Calu3 (cell line): Measurements from ENCODE around the gene BIN1. TPM values are rescaled to one million over a fixed set of nuclear protein-coding genes. Genes with fewer than 3 reads are reported as not detected.

Source experiments
- BruUV-seq: library from RNA; stranded (reverse); fragments of 400-500 nt; replicated peaks from 2 replicates; lab custom pipeline; 2021; lab: Mats Ljungman, UMichigan
- CTCF ChIA-PET: fragments of 300-600 bp; sonication (Branson Sonifier 250); formaldehyde crosslinking; loops from one replicate; lab custom pipeline; 2022; ENCODE audit warnings: antibody characterized with exemption; lab: Charles Lee
- DNase-seq: peaks from one replicate; pipeline ENCODE4 v3.0.0; 2022
- H3K27ac Mint-ChIP-seq: one replicate; pipeline ENCODE4 v1.8.0; 2022; ENCODE audit warnings: mixed read lengths; ENCODE audit not compliant: unreplicated experiment
- H3K27me3 Mint-ChIP-seq: one replicate; pipeline ENCODE4 v1.8.0; 2022; ENCODE audit warnings: mixed read lengths; ENCODE audit not compliant: unreplicated experiment
- H3K36me3 Mint-ChIP-seq: one replicate; pipeline ENCODE4 v1.8.0; 2022; ENCODE audit warnings: mild to moderate bottlenecking, moderate library complexity, mixed read lengths; ENCODE audit not compliant: insufficient read depth, unreplicated experiment
- H3K4me1 Mint-ChIP-seq: one replicate; pipeline ENCODE4 v1.8.0; 2022; ENCODE audit warnings: mild to moderate bottlenecking, low read depth, mixed read lengths; ENCODE audit not compliant: unreplicated experiment
- H3K4me3 Mint-ChIP-seq: one replicate; pipeline ENCODE4 v1.8.0; 2022; ENCODE audit warnings: mild to moderate bottlenecking, low read depth, moderate library complexity, mixed read lengths; ENCODE audit not compliant: unreplicated experiment
- H3K9me3 Mint-ChIP-seq: one replicate; pipeline ENCODE4 v1.8.0; 2022; ENCODE audit warnings: low read depth, mixed read lengths; ENCODE audit not compliant: unreplicated experiment
- intact Hi-C: fragments of 100-400 bp; cut with micrococcal nuclease; formaldehyde crosslinking; loops from one replicate; pipeline ENCODE4 v1.10.0; 2022; ENCODE audit not compliant: unreplicated experiment
- total RNA-seq: library from RNA; stranded (reverse); gene quantifications from 2 replicates; pipeline ENCODE4 v1.2.3, GENCODE V29; 2022
- TF ChIP-seq, protein P1 (sequence below): fragments of 200-600 bp; IDR thresholded peaks from one replicate; pipeline ENCODE4 v1.8.0; 2022; ENCODE audit warnings: antibody characterized with exemption; ENCODE audit not compliant: unreplicated experiment

Gene BIN1
- total RNA-seq, 1 experiment from 2014 or later: 52.8 TPM

DNA sequence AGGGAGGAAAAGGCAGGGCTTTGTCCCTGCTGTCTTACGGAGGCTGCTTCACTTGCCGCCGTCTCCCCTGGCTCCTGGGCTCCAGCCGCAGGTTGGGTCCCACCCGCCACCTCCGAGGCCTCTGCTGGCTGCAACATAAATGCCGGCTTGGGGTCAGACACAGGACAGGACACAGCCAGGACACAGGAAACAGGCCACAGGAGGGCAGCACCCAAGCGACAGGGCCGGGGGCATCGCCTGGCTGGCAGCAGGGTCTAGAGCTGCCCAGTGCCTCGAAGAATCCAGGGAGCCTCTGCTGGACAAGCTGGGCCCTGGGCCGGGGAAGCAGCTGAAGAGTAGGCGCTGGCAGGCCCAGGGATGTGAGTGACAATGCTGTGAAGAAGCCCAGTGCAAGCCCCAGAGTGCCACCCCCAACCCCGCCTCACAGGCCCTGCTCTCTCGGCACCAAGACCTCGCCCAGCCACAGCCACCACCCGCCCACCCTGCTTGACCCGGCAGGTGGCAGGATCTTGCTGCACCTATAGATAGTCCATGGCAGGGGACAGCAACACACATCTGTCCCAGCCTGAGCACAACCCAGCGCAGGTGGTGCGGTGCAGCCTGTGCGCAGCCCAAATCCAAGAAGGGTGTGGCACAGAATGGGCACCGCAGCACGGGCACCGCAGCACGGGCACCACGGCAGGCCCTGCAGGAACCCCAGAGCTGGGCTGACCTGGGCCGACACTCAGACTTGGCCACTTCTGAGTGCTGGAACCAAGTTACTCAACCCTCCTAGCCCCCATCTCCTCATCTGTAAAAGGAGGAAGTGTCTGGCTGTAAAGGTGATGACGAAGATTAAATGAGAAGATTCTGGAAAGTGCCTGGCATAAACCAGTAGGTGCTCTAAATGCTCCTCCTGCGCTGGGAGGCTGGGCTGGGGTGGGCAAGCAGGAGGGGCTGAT, 55.6 kb downstream of the BIN1 start:
- CTCF ChIA-PET: no interaction called here
- peaks cover 21% of the 10 kb centered on the region for H3K4me1 Mint-ChIP-seq
- no peak for DNase-seq
- TF ChIP-seq, protein P1, sequence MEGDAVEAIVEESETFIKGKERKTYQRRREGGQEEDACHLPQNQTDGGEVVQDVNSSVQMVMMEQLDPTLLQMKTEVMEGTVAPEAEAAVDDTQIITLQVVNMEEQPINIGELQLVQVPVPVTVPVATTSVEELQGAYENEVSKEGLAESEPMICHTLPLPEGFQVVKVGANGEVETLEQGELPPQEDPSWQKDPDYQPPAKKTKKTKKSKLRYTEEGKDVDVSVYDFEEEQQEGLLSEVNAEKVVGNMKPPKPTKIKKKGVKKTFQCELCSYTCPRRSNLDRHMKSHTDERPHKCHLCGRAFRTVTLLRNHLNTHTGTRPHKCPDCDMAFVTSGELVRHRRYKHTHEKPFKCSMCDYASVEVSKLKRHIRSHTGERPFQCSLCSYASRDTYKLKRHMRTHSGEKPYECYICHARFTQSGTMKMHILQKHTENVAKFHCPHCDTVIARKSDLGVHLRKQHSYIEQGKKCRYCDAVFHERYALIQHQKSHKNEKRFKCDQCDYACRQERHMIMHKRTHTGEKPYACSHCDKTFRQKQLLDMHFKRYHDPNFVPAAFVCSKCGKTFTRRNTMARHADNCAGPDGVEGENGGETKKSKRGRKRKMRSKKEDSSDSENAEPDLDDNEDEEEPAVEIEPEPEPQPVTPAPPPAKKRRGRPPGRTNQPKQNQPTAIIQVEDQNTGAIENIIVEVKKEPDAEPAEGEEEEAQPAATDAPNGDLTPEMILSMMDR: no peak
- no TSS peak for BruUV-seq
- peaks cover 11% of the 10 kb centered on the region for H3K36me3 Mint-ChIP-seq
- H3K9me3 Mint-ChIP-seq: no peaks in the 10 kb centered on the region
- no peaks in the 10 kb centered on the region for H3K27me3 Mint-ChIP-seq
- intact Hi-C loops: no loop called here
- H3K27ac Mint-ChIP-seq: no peak overlapping the region
- H3K4me3 Mint-ChIP-seq: no peak overlapping the region

DNA sequence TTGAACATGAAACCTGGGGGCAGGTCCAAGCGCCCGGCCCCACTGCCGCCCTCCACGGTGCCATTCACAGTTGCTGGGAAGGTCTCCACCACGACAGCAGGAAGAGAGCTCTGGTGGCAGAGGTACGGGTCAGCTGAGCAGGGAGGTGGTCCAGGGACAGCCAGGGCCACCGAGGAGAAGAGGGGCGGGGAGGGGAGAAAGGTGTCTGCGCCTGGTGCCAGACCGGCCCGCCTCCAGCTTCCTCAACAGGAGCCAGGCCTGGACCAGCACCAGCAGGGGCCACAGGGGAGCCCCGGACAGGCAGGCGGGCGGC, 56.2 kb downstream of the BIN1 start:
- TF ChIP-seq, protein P1: no peak
- Mint-ChIP-seq H3K27ac (no peak overlapping the region), H3K4me1 (peaks cover 21% of the 10 kb centered on the region), H3K36me3 (peaks cover 11% of the 10 kb centered on the region), H3K27me3 (no peaks in the 10 kb centered on the region), H3K4me3 (no peak overlapping the region), H3K9me3 (no peaks in the 10 kb centered on the region)
- CTCF ChIA-PET: no interaction called here
- DNase-seq: no peak
- intact Hi-C loops: no loop called here
- BruUV-seq: no TSS peak

DNA sequence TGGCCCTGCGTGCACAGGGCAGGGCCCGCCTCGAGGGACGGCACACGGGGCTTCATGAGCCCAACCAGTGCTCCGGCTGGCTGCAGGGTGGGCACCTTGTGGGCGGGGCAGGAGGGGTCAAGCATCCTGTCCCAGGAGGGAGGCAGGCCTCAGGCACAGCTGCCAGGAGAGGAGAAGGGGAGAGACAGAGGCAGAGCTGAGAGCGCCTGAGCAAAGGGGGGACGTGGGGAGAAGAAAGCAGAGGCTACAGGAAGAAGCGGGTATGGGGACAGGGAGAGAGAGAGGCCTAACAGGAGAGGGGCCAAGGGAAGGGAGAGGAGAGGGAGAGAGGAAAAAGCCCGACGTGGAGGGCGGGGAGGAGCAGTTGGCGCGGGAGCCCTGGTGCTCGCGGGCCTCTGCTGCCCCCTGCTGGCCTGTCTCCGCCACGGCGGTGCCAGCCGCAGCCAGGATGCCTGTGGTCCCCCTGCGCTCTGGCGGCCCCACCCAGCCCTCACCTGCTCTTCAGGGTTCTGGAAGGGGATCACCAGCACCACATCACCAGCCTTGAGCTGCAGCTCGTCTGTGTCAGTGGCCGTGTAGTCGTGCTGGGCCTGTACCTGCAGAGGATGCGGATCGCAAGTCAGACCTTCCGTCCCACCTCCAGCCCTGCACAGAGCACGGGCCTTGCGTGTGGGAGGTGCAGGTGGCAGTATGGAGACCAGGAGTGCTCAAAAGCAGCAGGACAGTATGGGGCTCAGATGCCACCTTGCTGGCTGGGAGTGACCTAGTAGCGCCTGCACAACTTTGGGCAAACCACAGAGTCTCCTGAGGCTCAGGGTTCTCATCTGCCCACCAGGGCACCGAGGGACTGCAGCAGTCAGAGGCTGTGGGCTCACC, 56.8 kb downstream of the BIN1 start:
- no peaks in the 10 kb centered on the region for H3K9me3 Mint-ChIP-seq
- H3K4me3 Mint-ChIP-seq: no peak overlapping the region
- DNase-seq: peak; percentile 78
- H3K27me3 Mint-ChIP-seq: no peaks in the 10 kb centered on the region
- H3K4me1 Mint-ChIP-seq: peaks cover 21% of the 10 kb centered on the region
- CTCF ChIA-PET: no interaction called here
- no TSS peak for BruUV-seq
- peaks cover 11% of the 10 kb centered on the region for H3K36me3 Mint-ChIP-seq
- TF ChIP-seq, protein P1: peak; percentile 92
- no peak overlapping the region for H3K27ac Mint-ChIP-seq
- intact Hi-C loops: no loop called here

DNA sequence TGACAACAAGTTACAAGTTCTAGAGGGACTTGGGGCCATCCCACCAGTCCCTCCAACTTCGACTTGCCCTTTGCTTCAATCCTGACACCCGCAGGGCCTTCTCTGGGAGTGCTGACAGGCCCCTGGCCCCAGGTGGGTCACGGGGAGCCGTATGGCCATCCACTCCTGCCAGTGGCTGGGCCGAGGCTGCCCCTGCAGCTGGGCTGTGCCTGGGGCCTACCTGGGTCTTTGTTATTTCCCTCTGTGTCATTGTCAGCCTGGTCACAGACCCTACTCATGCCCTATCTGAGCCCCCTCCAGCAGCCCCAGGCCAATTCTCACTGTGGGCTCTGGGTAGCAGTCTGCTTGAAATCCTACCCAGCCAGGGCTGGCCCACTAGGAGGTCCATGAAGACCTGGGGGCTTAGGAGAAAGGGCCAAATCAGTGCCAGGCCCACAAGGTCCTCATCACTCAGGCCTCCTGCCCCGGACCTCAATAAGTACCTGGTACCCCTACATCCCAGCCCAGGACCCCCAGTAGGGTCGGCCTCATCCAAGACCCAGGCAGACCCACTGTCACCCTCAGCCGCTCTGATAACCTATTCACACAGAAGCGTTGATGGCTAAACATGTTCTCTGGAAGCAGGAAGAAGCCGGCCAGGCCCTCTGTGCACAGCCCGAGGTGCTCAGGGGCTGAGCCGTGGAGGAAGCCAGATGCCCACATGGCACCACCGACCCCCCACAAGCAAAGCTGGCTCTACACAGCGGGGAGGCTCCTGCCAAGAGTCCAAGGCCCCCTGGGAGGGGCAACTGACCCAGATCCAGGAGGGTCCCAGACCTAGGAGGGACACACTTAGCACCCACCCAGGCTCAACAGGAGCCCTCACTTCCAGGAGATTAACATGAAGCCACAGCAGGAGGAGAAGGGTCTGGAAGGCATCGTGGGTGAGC, 57.7 kb downstream of the BIN1 start:
- CTCF ChIA-PET: no interaction called here
- intact Hi-C loops: no loop called here
- Mint-ChIP-seq H3K36me3 (peaks cover 11% of the 10 kb centered on the region), H3K4me3 (no peak overlapping the region), H3K9me3 (no peaks in the 10 kb centered on the region), H3K27me3 (no peaks in the 10 kb centered on the region), H3K4me1 (peaks cover 17% of the 10 kb centered on the region), H3K27ac (no peak overlapping the region)
- no TSS peak for BruUV-seq
- TF ChIP-seq, protein P1: no peak
- no peak for DNase-seq
